NT2/D1 (cell line): ENCODE results near the gene A1BG.

Experiments
- SUZ12 ChIP-seq: IDR thresholded peaks from 2 replicates; pipeline ENCODE4 v1.6.1; 2011; ENCODE audit not compliant: insufficient read length, insufficient read depth; ENCODE audit errors: extremely low read depth
- YY1 ChIP-seq: IDR thresholded peaks from 2 replicates; pipeline ENCODE4 v1.6.1; 2011; ENCODE audit not compliant: insufficient read length, insufficient read depth

DNA sequence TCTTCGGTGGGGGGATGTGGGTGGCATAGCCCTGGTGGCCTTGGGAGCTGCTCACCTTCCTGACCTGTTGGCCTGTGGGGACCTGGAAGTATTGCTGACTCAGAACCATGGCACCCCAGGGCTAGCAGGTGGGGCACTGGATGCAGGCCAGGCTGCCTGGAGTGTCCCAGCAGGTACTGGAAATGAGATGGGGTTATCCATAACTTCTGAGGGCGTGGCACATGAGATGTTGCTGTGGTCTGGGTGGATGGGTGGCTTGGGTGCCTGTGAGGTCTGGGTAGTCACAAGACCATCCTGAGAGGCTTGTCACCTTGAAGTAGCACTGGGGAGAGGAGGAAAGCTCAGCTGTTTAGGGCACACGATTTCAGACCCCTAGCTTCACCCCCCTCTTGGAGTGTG, 41.5 kb upstream of the A1BG start:
- TF ChIP-seq YY1: no peak
- no peak for TF ChIP-seq SUZ12
